HG03521 (cell line): Measurements from ENCODE around the gene CTNNBIP1.

Experiments used
- ATAC-seq: cut with Tn5 transposase; IDR thresholded peaks from one replicate; pipeline ENCODE4 v1.9.1; 2021; ENCODE audit warnings: mild to moderate bottlenecking, moderate library complexity; ENCODE audit not compliant: unreplicated experiment

Gene CTNNBIP1

DNA sequence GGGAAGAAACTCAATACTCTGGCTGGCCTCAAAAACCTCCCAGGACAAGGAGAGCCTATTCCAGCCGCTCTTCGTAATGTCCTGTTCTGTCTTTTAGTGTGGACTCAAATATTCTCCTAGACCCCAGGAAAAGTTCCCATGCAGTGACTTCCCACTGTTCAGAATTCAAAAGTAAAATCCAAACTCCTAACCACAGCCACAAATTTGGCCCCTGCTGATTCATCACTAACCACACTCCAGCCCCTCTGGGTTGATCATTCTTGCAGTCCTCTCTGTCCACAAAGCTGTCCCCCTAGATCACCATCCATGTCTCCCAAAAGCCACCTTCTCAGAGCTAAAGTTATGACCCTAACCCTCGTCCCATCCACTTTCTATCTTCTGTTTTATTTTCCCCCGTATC, 5.1 kb downstream of the CTNNBIP1 start:
- no peak for ATAC-seq

- ATAC-seq = no peak
Measured at GRCh38 chr1:9904596-9904995, 5.5 kb downstream of the CTNNBIP1 start.

DNA sequence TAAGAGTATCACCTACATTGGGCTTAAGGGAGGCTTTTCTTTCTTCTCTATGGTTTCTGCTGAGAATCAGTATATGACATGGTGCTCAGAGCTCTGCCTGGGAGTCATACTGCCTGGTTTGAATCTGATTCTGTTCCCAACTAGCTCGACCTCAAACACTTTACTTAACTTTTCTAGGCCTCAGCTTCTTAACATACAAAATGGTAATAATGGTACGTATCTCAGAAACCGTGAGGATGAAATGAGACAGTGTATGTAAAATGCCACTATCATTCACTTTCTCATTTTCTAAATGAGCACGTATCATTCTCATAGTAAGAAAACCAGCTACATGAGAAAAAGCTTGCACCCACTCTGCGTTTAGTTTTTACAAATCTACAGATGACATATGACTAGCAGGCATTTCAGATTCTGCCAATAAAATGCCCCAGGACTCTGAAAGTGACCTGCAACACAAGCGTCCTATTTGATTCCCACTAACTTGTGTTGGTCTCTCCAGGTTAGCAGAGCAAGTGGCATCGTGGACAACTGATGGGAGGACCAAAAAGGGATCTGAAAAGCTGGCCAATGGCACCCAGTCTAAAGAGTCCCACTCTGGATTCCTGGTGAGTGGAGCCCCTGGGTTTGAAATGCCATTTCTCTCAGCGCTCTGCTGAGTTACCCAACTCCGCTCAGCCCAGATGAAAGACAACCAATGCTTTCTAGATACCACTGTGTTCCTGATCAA, 6.1 kb downstream of the CTNNBIP1 start:
- ATAC-seq = no peak

DNA sequence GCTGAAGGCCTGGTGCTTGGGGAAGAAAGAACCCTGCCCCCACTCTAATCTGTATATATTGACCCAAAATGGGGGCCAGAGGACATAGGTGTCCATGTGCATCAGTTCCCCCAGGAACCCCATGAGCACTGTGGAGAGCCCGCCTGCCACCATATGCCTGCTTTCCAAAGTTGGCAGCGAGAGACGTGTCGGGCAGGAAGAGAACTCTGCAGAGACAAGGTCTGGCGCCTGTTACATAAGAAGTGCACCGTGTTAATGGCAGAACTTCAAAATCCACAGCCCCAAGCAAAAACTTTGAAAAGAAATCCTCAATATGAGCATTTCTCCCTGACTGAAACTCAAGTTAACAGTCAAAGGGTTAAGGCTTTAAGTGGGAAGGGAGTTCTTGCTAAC, 8.0 kb downstream of the CTNNBIP1 start:
- no peak for ATAC-seq

- no peak for ATAC-seq
Measured at GRCh38 chr1:9901148-9902059, 8.7 kb downstream of the CTNNBIP1 start.

GRCh38 chr1:9900142-9901043, 9.7 kb downstream of the CTNNBIP1 start:
- no peak for ATAC-seq

DNA sequence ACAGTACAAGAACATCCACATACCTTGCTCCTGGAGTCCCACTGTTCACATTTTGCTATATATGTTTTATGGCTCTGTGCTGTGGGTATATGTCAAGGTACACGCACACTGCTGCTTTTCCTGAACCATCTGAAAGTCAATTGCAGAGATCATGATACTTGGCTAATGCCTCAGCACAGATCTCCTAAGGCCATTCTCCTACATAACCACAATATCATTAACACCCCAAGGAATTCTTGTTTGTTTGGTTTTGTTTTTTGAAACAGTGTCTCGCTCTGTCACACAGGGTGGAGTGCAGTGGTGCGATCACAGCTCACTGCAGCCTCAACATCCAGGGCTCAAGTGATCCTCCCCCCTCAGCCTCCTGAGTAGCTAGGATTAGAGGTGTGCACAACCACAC, 16.0 kb downstream of the CTNNBIP1 start:
- ATAC-seq = no peak

DNA sequence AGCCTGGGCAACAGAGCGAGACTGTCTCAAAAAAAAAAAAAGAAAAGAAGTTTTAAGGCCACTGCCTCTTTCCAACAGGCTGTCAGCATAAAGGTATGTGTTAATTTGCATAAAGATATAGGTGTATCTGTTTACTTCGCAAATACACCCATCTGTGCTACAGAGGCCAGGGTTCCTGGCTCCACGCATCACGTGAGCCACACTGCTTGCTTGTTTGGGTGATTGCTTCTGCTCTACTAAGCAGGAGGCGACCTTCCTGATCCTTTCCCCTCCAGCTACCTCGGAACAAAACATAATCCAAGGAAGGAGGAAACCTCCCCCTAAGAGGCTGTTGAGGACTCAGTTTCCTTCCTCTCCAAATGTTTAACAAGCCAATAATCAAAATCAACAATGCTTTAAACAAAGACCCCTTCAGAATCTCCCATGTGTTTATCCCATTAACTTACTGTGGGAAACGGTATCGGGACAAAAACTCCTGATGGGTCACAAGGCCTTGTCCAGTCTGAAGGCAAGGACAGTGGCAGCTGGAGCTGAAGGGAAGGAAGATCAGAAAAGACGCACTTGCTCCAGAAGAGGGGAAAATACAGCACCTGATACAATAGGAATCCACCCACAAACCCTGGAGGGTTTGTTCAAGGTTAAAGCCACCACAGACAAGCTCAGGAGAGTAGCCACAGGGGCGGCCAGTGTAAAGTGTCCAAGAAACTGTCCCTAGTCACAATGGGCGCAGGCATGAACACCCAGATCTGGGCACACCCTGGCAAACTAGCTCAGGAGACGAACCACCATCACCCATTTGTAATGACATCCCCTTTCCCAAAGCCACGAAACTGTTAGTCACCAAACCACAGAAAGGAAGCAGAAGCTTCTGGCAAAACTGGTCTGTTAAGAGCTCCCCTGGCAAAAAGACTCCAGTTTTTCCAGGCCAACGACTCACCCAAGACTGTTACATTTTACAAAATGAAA, 17.2 kb downstream of the CTNNBIP1 start:
- ATAC-seq = no peak

- no peak for ATAC-seq
Measured at GRCh38 chr1:9891207-9891606, 18.9 kb downstream of the CTNNBIP1 start.

DNA sequence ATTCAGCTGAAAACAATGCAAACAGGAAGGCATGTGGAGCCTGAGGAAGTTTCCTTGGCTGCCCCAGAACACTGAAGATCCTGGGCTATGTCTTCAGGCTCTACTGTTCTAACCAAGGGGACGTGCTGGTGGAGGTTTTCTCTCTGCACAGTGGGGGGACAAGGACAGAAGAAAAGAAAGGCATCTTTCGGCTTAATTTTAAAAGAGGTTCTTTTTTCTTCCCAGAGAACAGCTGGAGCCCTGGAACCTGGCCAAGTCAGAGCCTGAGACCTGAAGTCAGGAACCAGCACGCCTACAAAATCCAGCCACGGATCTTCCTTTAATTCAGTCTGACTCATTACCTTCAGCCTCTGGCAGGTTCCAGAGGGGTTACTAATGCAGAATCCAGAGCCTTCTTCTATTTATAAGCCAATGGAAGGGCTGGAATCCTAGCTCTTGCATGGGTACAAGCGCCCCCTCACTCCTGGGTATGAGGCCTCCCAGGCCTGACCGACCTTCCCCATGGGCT, 19.8 kb downstream of the CTNNBIP1 start:
- no peak for ATAC-seq

DNA sequence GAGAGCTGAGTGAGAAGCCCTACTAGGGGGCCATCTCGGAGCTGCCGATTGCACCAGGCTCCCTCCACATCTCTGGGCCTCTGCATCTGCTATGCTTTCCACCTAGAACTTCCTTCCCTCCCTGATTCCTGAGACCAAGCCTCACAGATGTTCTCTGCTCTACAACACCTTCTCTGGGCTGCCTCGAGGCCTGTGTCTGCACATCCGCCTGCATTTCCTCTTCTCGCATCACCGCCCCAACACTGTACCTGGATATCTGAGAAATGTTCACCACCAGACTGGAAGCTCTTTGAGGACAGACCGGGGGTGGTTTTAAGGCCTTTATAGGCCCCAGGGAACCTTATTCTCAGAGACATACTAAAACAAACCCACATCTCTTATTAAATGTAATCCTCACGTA, 20.7 kb downstream of the CTNNBIP1 start:
- ATAC-seq = no peak

DNA sequence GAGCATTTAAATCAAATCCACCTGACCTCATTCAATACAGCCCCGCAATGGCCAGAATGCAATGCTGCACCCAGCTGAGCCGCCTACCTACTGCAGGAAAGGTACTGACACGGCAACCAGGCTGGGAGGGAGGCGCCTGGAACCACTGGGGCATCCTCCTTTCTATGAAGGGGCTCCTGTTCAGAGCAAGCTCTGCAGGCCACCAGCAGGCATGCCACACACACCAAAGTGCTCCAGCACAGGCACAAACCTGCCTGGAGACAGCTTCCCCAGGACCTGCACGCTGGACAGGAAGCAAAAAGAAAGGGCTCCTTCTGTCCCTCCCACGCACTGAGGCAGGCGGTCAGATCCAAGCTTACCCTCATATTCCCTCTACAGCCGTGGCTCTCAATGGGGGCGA, 21.2 kb downstream of the CTNNBIP1 start:
- ATAC-seq = no peak

- no peak for ATAC-seq
Measured at GRCh38 chr1:9887070-9887469, 23.0 kb downstream of the CTNNBIP1 start.

DNA sequence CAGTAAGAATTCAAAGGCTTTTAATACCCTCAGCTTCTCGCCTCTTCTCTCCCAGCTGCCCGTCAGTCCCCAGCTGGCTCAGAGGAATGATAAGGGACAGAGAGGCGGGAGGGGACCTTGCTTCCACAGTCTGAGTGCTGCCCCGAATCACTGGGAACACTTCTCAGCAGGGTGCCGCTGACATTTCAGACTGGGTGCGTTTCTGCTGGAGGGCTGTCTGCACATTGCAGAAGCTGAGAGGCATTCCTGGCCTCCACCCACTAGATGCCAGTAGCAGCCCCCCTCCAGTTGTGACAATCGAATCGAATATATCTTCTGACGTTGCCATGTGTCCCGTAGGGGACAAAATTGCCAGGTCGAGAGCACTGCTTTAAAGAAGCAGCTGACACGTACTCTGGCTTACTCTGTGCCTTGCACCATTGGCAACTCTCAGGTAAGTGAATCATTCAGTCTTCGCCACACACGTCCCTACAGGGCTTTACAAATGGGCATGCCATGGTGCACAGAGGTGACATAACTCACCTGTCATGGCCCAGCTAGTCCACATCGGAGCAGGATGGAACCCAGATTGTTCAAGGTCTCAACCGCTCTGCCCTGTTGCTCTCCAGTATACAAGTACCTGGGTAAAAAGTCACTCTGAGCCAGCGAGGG, 23.9 kb downstream of the CTNNBIP1 start:
- no peak for ATAC-seq

DNA sequence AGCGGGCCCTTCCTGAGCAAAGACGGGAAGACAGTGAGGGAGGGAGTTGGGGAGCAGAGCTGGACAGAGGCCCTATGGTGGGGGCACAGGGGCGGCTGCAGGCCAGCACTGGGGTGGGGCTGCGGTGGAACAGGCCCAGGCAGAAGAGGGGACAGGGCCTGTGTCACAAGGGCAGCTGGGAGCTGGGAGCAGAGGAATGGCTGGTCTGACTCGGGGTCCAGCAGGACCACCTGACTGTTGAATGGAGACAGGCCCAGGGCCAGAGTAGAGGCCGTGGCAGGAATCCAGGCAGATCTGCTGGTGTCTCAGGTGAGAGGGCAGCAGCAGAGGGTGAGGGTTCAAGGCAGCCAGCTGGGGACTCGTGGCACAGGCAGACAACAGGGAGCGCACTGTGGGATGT, 25.3 kb downstream of the CTNNBIP1 start:
- no peak for ATAC-seq

DNA sequence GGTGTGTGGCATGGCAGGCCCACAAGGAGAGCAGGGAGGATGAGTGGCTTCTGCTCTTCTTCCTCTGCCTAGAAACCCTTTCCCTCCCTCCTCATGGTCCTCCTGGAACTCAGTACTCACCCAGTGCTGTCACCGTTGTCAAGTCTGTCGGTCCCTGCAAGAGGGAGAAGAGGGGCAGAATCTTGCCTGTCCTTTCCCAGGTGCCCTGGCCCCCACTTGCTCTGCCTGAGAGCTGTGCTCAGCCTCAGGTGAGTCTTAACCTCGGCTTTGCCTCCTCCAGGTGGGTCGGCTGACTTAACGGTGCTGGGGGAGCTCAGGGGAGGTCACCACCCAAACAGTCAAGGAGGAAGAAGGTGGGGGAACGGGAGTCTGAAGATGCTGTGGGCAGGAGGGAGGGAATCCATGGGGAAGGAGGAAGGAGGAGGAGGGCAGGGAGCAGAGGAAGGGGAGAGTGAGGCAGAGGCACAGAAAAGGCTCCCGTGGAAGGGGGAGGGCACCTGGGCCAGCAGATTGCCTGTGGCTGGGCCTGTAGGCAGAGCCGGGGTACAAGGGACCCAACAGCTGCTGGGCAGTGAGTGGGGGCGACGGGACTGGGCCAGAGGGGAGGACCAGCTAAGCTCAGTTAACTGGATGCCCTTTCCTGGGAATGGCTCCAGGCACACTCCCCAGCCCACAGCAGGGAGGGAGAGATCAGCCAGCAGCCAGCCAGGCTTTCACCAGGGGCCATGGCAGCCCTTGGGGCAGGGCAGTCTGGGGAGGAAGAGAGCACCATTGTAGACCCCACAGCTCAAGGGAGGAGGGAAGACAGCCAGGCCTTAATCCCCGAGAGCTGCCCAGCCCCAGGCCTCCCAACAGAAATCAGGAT, 26.3 kb downstream of the CTNNBIP1 start:
- no peak for ATAC-seq

- ATAC-seq = no peak
Measured at GRCh38 chr1:9882945-9883303, 27.1 kb downstream of the CTNNBIP1 start.

- ATAC-seq = no peak
Measured at GRCh38 chr1:9882296-9882944, 27.6 kb downstream of the CTNNBIP1 start.
